K562 (cell line): ENCODE measurements around the gene PRDX2. TPM values are rescaled to one million over a fixed set of nuclear protein-coding genes. Genes with fewer than 3 reads are reported as not detected.

ENCODE experiments used
- ARNT ChIP-seq, 2 experiments: fragments of 450-650 bp; IDR thresholded peaks; 2 replicates each; pipeline ENCODE4 v1.6.1; 2016; ENCODE audit warnings: mild to moderate bottlenecking in 1 of 2
- BCOR ChIP-seq: fragments of 450-650 bp; IDR thresholded peaks from 2 replicates; pipeline ENCODE4 v1.6.1; 2016
- ETV5 ChIP-seq: sonication (generic); formaldehyde crosslinking; IDR thresholded peaks from 2 replicates; pipeline ENCODE4 v1.4.0; 2020; ENCODE audit warnings: low read depth, mild to moderate bottlenecking, missing genetic modification reagents
- FIP1L1 ChIP-seq: fragments of 200-400 bp; formaldehyde crosslinking; IDR thresholded peaks from 2 replicates; pipeline ENCODE4 v1.6.1; 2018; ENCODE audit warnings: mild to moderate bottlenecking, low read depth, low read length; ENCODE audit not compliant: poor library complexity, severe bottlenecking
- HLTF ChIP-seq: fragments of 450-650 bp; IDR thresholded peaks from 2 replicates; pipeline ENCODE4 v1.6.1; 2016
- HMGXB4 ChIP-seq: sonication (generic); formaldehyde crosslinking; IDR thresholded peaks from 2 replicates; pipeline ENCODE4 v1.8.1; 2023; ENCODE audit warnings: mild to moderate bottlenecking, missing genetic modification reagents
- MAZ ChIP-seq, 2 experiments: fragments of 450-650 bp in 1 of 2; sonication (generic) in 1 of 2; formaldehyde crosslinking; IDR thresholded peaks in 1 of 2; conservative IDR thresholded peaks in 1 of 2; 2 replicates each; pipeline versions ENCODE4 v1.4.0 to v1.5.0; 2020; ENCODE audit warnings: mild to moderate bottlenecking in 1 of 2, missing genetic modification reagents in 1 of 2
- MECOM ChIP-seq: fragments of 250-450 bp; sonication (Bioruptor Pico); IDR thresholded peaks from 2 replicates; pipeline ENCODE4 v1.8.0; 2022; ENCODE audit warnings: inconsistent platforms
- MTF1 ChIP-seq: fragments of 250-450 bp; sonication (Bioruptor Pico); IDR thresholded peaks from 2 replicates; pipeline ENCODE4 v1.9.0; 2021; ENCODE audit warnings: moderate library complexity, mild to moderate bottlenecking, inconsistent platforms, borderline replicate concordance
- NFIX ChIP-seq: fragments of 250-450 bp; sonication (Bioruptor Pico); IDR thresholded peaks from 2 replicates; pipeline ENCODE4 v1.4.0; 2020; ENCODE audit warnings: low read depth, mild to moderate bottlenecking, moderate library complexity
- NFXL1 ChIP-seq: fragments of 450-650 bp; formaldehyde crosslinking; IDR thresholded peaks from 2 replicates; pipeline ENCODE4 v1.4.0; 2021; ENCODE audit warnings: mild to moderate bottlenecking
- NRF1 ChIP-seq, 2 experiments: fragments of 450-650 bp; IDR thresholded peaks in 1 of 2; conservative IDR thresholded peaks in 1 of 2; 2 replicates each; pipeline ENCODE4 v1.6.1; 2014; ENCODE audit warnings: mild to moderate bottlenecking in 2 of 2
- SREBF2 ChIP-seq: sonication (generic); formaldehyde crosslinking; IDR thresholded peaks from 2 replicates; pipeline ENCODE4 v1.4.0; 2020; ENCODE audit warnings: mild to moderate bottlenecking, missing genetic modification reagents
- TCFL5 ChIP-seq: fragments of 250-450 bp; sonication (Bioruptor Pico); conservative IDR thresholded peaks from 2 replicates; pipeline ENCODE4 v1.6.1; 2021; ENCODE audit warnings: mild to moderate bottlenecking, moderate library complexity, matching md5 sums
- TEAD1 ChIP-seq, 2 experiments: fragments of 450-650 bp in 1 of 2; sonication (generic) in 1 of 2; formaldehyde crosslinking; IDR thresholded peaks; 2 replicates each; pipeline versions ENCODE4 v1.4.0 to v1.8.0; 2020 to 2022; ENCODE audit warnings: mild to moderate bottlenecking in 2 of 2, missing genetic modification reagents in 1 of 2
- ZNF217 ChIP-seq: sonication (generic); formaldehyde crosslinking; IDR thresholded peaks from 2 replicates; pipeline ENCODE4 v1.8.0; 2022; ENCODE audit warnings: mild to moderate bottlenecking, missing genetic modification reagents
- polyA plus RNA-seq, 8 experiments: library from polyadenylated mRNA; depleted of rRNA in 4 of 8; stranded (reverse) in 5 of 8; unstranded in 3 of 8; fragments of >200 nt; fragmentation: Nextera tagmentation in 2 of 8; fragmentation: Illumina TruSeq in 1 of 8; extraction: Ambion mirVana in 2 of 8; extraction: Trizol in 1 of 8; gene quantifications; 2 replicates each; pipeline versions ENCODE4 v1.2.1 to v1.2.3, GENCODE V29; 2011 to 2014; ENCODE audit warnings: inconsistent platforms in 1 of 8, missing spikeins in 1 of 8
- total RNA-seq, 7 experiments: library from RNA; depleted of rRNA in 6 of 7; stranded (reverse); fragments of >200 nt in 6 of 7; fragmentation: Illumina TruSeq in 2 of 7; extraction: Trizol in 2 of 7; gene quantifications; 2 replicates each; pipeline versions ENCODE4 v1.2.1 to v1.2.3, GENCODE V29; 2011 to 2021; ENCODE audit warnings: low replicate concordance in 1 of 7
- TF ChIP-seq, protein P1 (sequence below): IDR thresholded peaks from 3 replicates; pipeline ENCODE4 v1.6.1; 2011; ENCODE audit warnings: borderline replicate concordance, mild to moderate bottlenecking; ENCODE audit not compliant: insufficient read length, insufficient read depth
- TF ChIP-seq, protein P2 (sequence below): sonication (generic); formaldehyde crosslinking; IDR thresholded peaks from 2 replicates; pipeline ENCODE4 v1.8.1; 2023; ENCODE audit warnings: mild to moderate bottlenecking, missing genetic modification reagents, moderate library complexity
- TF ChIP-seq, protein P3 (sequence below): fragments of 250-450 bp; sonication (Bioruptor Pico); IDR thresholded peaks from 2 replicates; pipeline ENCODE4 v1.8.0; 2022; ENCODE audit warnings: inconsistent platforms
- TF ChIP-seq, protein P4 (sequence below): fragments of 250-450 bp; sonication (Bioruptor Pico); IDR thresholded peaks from 2 replicates; pipeline ENCODE4 v1.4.0; 2020; ENCODE audit warnings: mild to moderate bottlenecking, moderate library complexity

The PRDX2 gene
- total and polyA plus RNA-seq, 9 of the 15 experiments (the other 6 are each of a cell fraction or from before 2014, with no cell fraction given) = 206 to 1,183 (median 415) TPM

DNA sequence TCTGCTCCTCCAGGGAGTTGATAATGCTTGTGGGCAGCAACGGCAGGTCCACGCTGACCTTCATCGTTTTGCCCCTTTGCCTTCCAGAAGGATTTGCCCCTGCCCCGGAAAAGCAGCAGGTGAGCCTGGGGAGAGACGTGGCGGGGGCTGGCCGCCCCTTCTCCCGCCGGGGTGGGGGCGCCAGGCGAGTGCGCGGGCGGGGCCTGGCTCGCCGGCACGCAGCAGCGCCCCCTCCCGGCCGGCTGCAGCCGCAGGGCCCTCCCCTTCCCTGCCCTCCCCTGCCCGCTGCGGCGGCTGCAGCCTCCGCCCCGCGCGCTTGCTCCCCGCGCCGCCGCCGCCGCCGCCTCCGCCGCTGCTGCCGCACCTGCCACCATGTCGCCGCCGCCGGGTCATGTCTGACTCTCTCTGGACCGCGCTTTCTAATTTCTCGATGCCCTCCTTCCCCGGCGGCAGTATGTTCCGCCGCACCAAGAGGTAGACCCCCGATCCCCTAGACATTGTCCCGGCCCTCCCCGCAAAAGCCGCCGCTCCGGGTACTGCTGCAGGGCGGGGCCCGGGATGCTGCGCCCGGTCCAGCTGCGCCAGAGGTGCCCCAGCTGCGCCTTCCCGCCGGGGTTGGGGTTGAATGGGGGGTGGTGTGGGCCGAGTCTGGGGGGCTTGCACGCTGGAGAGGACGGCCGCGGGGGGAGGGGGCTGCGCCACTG is 36.7 kb upstream of the PRDX2 start, which contains the start of gene MAST1 (continued):
- TF ChIP-seq ZNF217 (no peak), HMGXB4 (CRISPR knock-in tag) (no peak), NFXL1 (CRISPR knock-in tag) (no peak), TEAD1 (CRISPR knock-in tag; IDR thresholded peaks at IDR 0.05) (no peak), MAZ (CRISPR knock-in tag; conservative IDR thresholded peaks at IDR 0.05 in 1 of 2, IDR thresholded peaks at IDR 0.05 in 1 of 2) (peak; percentile 94 to 97), ETV5 (CRISPR knock-in tag) (no peak), MECOM (CRISPR knock-in tag) (no peak), MTF1 (CRISPR knock-in tag) (no peak), NFIX (CRISPR knock-in tag) (no peak), BCOR (no peak), NRF1 (conservative IDR thresholded peaks at IDR 0.05 in 1 of 2, IDR thresholded peaks at IDR 0.05 in 1 of 2) (peak; percentile 75 to 76; a peak in 3 of 4 replicates), HLTF (no peak), SREBF2 (CRISPR knock-in tag) (no peak), TCFL5 (no peak), FIP1L1 (peak; percentile 35), ARNT (IDR thresholded peaks at IDR 0.05) (no peak)
- TF ChIP-seq, protein P1, sequence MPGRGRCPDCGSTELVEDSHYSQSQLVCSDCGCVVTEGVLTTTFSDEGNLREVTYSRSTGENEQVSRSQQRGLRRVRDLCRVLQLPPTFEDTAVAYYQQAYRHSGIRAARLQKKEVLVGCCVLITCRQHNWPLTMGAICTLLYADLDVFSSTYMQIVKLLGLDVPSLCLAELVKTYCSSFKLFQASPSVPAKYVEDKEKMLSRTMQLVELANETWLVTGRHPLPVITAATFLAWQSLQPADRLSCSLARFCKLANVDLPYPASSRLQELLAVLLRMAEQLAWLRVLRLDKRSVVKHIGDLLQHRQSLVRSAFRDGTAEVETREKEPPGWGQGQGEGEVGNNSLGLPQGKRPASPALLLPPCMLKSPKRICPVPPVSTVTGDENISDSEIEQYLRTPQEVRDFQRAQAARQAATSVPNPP = no peak
- TF ChIP-seq, protein P2, sequence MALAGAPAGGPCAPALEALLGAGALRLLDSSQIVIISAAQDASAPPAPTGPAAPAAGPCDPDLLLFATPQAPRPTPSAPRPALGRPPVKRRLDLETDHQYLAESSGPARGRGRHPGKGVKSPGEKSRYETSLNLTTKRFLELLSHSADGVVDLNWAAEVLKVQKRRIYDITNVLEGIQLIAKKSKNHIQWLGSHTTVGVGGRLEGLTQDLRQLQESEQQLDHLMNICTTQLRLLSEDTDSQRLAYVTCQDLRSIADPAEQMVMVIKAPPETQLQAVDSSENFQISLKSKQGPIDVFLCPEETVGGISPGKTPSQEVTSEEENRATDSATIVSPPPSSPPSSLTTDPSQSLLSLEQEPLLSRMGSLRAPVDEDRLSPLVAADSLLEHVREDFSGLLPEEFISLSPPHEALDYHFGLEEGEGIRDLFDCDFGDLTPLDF (CRISPR knock-in tag) = 0 out of 2 replicates have a peak, but pooled peaks have one; percentile 50
- TF ChIP-seq, protein P3, sequence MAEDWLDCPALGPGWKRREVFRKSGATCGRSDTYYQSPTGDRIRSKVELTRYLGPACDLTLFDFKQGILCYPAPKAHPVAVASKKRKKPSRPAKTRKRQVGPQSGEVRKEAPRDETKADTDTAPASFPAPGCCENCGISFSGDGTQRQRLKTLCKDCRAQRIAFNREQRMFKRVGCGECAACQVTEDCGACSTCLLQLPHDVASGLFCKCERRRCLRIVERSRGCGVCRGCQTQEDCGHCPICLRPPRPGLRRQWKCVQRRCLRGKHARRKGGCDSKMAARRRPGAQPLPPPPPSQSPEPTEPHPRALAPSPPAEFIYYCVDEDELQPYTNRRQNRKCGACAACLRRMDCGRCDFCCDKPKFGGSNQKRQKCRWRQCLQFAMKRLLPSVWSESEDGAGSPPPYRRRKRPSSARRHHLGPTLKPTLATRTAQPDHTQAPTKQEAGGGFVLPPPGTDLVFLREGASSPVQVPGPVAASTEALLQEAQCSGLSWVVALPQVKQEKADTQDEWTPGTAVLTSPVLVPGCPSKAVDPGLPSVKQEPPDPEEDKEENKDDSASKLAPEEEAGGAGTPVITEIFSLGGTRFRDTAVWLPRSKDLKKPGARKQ (CRISPR knock-in tag) = no peak
- TF ChIP-seq, protein P4, sequence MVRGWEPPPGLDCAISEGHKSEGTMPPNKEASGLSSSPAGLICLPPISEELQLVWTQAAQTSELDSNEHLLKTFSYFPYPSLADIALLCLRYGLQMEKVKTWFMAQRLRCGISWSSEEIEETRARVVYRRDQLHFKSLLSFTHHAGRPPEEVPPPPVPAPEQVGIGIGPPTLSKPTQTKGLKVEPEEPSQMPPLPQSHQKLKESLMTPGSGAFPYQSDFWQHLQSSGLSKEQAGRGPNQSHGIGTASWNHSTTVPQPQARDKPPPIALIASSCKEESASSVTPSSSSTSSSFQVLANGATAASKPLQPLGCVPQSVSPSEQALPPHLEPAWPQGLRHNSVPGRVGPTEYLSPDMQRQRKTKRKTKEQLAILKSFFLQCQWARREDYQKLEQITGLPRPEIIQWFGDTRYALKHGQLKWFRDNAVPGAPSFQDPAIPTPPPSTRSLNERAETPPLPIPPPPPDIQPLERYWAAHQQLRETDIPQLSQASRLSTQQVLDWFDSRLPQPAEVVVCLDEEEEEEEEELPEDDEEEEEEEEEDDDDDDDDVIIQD (CRISPR knock-in tag) = no peak
